ENCODE measurements around the gene SEPTIN8. TPM values are rescaled to one million over a fixed set of nuclear protein-coding genes. Genes with fewer than 3 reads are reported as not detected.

SEPTIN8 gene
- total and polyA plus RNA-seq, 2 donors (not counting 3 experiments of a cell fraction or from before 2014, with no cell fraction given), result 56.6 to 82.1 TPM

- H3K4me2 ChIP-seq (ENCODE audit: insufficient read depth, low read length), result no peak overlapping the region
- no peak overlapping the region for H2AFZ ChIP-seq (ENCODE audit: low read depth, low read length)
- FAIRE-seq (no peak), DNase-seq (ENCODE audit: low read depth, low spot score) (no peak)
- H3K9me1 ChIP-seq (replicated peaks; ENCODE audit: control insufficient read depth, extremely low read depth, insufficient read depth, low read length), result no peaks in the 10 kb centered on the region
- no peaks in the 10 kb centered on the region for H3K9me3 ChIP-seq (replicated peaks; ENCODE audit: control insufficient read depth, insufficient read depth, low read length)
- H4K20me1 ChIP-seq (replicated peaks; ENCODE audit: control insufficient read depth, extremely low read depth, insufficient read depth, low read length), result no peaks in the 10 kb centered on the region
- peaks cover 12% of the 10 kb centered on the region for H3K4me1 ChIP-seq (ENCODE audit: control insufficient read depth, extremely low read depth, insufficient read depth, low read length)
- H3K9ac ChIP-seq (replicated peaks; ENCODE audit: extremely low read depth, insufficient read depth, low read length), result no peak overlapping the region
- H3K27ac ChIP-seq (ENCODE audit: insufficient read depth, low read depth, low read length), result no peak overlapping the region
- H3K36me3 ChIP-seq (ENCODE audit: control insufficient read depth in 2 of 2, extremely low read depth in 1 of 2, insufficient read depth in 2 of 2, low read length in 2 of 2), result peaks cover 2 to 4% of the 10 kb centered on the region in 2 experiments
- TF ChIP-seq JUN (IDR thresholded peaks at IDR 0.05; ENCODE audit: borderline replicate concordance, insufficient read depth, insufficient read length, low read depth), result no peak
- CTCF ChIA-PET, result no interaction called here
- H3K4me3 ChIP-seq (replicated peaks in 1 of 3; ENCODE audit: insufficient read depth in 1 of 3, low read depth in 1 of 3, low read length in 3 of 3), result no peak overlapping the region
- no peaks in the 10 kb centered on the region for H3K27me3 ChIP-seq (ENCODE audit: control insufficient read depth in 2 of 2, insufficient read depth in 2 of 2, low read length in 2 of 2)
- dilution Hi-C loops (cut with MboI; ENCODE audit: extremely low pct_ligation_motif_present, low sequenced_read_pairs), result no loop called here
- BruUV-seq (replicated peaks), result no TSS peak
- intact Hi-C loops (cut with micrococcal nuclease), result loop anchor here (10.0 kb wide), 1 partner anchor 530 kb away; the partner anchor contains the start of gene SLC22A4
- no peaks in the 10 kb centered on the region for H3K79me2 ChIP-seq (ENCODE audit: control insufficient read depth, insufficient read depth, low read length)
- POLR2A ChIA-PET, result no interaction called here
These were observed 48.2 kb upstream of the SEPTIN8 start for GRCh38 chr5:132825033-132825833.

DNA sequence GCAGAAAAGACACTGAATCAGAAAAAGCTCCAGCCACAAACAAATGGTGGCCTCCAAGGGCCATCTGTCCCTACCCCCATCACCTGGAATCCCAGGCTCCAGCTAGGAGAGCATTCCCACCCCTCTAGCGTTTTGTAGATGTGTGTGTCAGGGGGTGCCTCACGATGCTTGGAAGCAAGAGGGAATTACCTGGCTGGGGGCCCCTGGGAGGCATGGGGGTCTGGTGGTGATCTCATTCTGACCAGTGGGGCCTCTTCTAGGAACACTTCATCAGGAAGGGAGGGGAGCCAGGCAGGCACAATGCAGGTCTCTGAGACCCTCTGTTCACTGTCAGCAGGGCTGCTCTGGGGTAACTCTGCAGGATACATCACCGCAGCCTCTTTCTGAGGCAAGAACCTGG is 47.4 kb upstream of the SEPTIN8 start:
- intact Hi-C loops (cut with micrococcal nuclease) (loop anchor here (5.0 to 10.0 kb wide), 3 partner anchors 297 to 530 kb away; partner anchors contain the start of gene SLC22A4), dilution Hi-C loops (cut with MboI; ENCODE audit: extremely low pct_ligation_motif_present, low sequenced_read_pairs) (no loop called here)
- Histone ChIP-seq H3K4me2 (ENCODE audit: insufficient read depth, low read length) (no peak overlapping the region), H3K79me2 (ENCODE audit: control insufficient read depth, insufficient read depth, low read length) (no peaks in the 10 kb centered on the region), H3K27ac (ENCODE audit: insufficient read depth, low read depth, low read length) (no peak overlapping the region), H3K27me3 (ENCODE audit: control insufficient read depth in 2 of 2, insufficient read depth in 2 of 2, low read length in 2 of 2) (no peaks in the 10 kb centered on the region), H3K9ac (replicated peaks; ENCODE audit: extremely low read depth, insufficient read depth, low read length) (no peak overlapping the region), H3K4me3 (replicated peaks in 1 of 3; ENCODE audit: insufficient read depth in 1 of 3, low read depth in 1 of 3, low read length in 3 of 3) (no peak overlapping the region), H3K9me3 (replicated peaks; ENCODE audit: control insufficient read depth, insufficient read depth, low read length) (no peaks in the 10 kb centered on the region), H3K36me3 (ENCODE audit: control insufficient read depth in 2 of 2, extremely low read depth in 1 of 2, insufficient read depth in 2 of 2, low read length in 2 of 2) (peaks cover 2 to 4% of the 10 kb centered on the region in 2 experiments), H3K4me1 (ENCODE audit: control insufficient read depth, extremely low read depth, insufficient read depth, low read length) (peaks cover 10% of the 10 kb centered on the region), H3K9me1 (replicated peaks; ENCODE audit: control insufficient read depth, extremely low read depth, insufficient read depth, low read length) (no peaks in the 10 kb centered on the region), H4K20me1 (replicated peaks; ENCODE audit: control insufficient read depth, extremely low read depth, insufficient read depth, low read length) (no peaks in the 10 kb centered on the region), H2AFZ (ENCODE audit: low read depth, low read length) (no peak overlapping the region)
- no TSS peak for BruUV-seq (replicated peaks)
- CTCF ChIA-PET, result interaction anchor here (1.0 kb wide), 1 partner anchor 318 kb away, joined by 4 read pairs; no protein-coding TSS in a partner anchor
- POLR2A ChIA-PET, result no interaction called here
- FAIRE-seq (no peak), DNase-seq (ENCODE audit: low read depth, low spot score) (no peak)
- no peak for TF ChIP-seq CTCF (IDR thresholded peaks at IDR 0.05; ENCODE audit: extremely low read depth in 1 of 2, insufficient read depth in 1 of 2, low read depth in 1 of 2, low read length in 2 of 2)
- TF ChIP-seq, protein P1, sequence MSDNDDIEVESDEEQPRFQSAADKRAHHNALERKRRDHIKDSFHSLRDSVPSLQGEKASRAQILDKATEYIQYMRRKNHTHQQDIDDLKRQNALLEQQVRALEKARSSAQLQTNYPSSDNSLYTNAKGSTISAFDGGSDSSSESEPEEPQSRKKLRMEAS (IDR thresholded peaks at IDR 0.05; ENCODE audit: insufficient read depth, insufficient read length), result no peak

All from endothelial cell of umbilical vein (primary cell).